Cardiac fibroblast (primary cell): ENCODE measurements around the gene SOAT1.

Source experiments
- DNase-seq, 2 donors: peaks; one replicate each; pipeline versions ENCODE4 v3.0.0 to v3.0.0-alpha.2; 2010; ENCODE audit warnings: low read depth in 2 of 2
- H3K4me3 ChIP-seq, 2 donors: replicated peaks in 1 of 2; 1 replicate in 1 of 2; 2 replicates in 1 of 2; pipeline ENCODE4 v1.5.1; 2011; ENCODE audit warnings: low read depth in 2 of 2, low read length in 2 of 2, mild to moderate bottlenecking in 2 of 2, moderate library complexity in 1 of 2
- CTCF ChIP-seq: IDR thresholded peaks from one replicate; pipeline ENCODE4 v1.5.1; 2011; ENCODE audit warnings: low read depth, mild to moderate bottlenecking, low read length, inconsistent platforms

SOAT1 gene

GRCh38 chr1:179329862-179330261 lies 36.3 kb downstream of the SOAT1 start:
- no peak overlapping the region for H3K4me3 ChIP-seq
- TF ChIP-seq CTCF: no peak

DNA sequence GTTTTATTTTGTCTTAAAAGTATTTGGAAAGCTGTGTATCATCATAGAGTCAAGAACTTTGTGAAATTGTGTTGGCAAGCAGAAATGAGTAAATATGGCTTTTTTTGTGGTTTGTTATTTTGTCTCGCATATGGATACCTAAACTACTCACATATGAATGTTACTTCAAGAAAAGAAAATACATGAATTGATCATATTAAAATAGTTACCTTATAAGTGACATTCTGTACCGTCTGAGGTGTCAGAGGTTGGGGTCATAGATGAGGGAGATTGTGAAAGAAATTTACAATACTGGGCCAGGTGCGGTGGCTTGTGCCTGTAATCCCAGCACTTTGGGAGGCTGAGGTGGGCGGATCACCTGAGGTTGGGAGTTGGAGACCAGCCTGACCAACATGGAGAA lies 40.8 kb downstream of the SOAT1 start:
- TF ChIP-seq CTCF: no peak
- no peak for DNase-seq
- no peak overlapping the region for H3K4me3 ChIP-seq

More at GRCh38 chr1:179329862-179330261, 36.3 kb downstream of the SOAT1 start:
- no peak for DNase-seq

- no peak overlapping the region for H3K4me3 ChIP-seq
- no peak for TF ChIP-seq CTCF
- DNase-seq: no peak
These were observed 43.7 kb downstream of the SOAT1 start for GRCh38 chr1:179337288-179337687.

DNA sequence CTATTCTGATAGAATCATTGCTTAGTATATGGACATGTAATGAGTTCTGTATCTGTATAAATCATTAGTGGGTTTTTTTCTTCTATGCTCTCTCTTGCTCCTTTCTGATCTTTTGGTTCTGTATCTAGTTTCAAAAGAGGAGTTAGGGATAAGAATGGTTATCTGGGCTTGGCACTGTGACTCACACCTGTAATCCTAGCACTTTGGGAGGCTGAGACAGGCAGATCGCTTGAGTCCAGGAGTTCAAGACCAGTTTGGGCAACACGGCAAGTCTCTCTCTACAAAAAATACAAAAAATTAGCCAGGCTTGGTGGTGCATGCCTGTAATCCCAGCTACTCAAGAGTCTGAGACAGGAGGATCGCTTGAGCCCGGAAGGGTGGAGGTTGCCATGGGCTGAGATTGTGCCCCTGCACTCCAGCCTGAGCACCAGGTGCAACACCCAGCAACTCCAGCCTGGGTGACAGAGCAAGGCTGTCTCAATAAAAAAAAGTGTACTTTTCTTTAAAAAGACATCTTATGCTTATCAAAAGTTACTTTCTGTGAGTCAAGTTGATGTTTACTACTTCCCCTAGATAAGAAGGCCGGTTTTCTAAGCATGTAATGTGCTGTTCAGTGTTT lies 44.5 kb downstream of the SOAT1 start:
- no peak for DNase-seq
- no peak for TF ChIP-seq CTCF
- no peak overlapping the region for H3K4me3 ChIP-seq

DNA sequence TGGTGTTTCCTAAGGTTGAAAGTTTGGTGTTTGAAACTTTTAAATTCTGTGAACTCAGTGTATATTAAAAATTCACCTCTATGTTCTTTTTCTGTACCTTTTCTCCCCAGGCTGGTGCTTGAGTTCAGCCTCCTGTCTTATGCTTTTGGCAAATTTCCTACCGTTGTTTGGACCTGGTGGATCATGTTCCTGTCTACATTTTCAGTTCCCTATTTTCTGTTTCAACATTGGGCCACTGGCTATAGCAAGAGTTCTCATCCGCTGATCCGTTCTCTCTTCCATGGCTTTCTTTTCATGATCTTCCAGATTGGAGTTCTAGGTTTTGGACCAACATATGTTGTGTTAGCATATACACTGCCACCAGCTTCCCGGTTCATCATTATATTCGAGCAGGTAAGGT lies 47.3 kb downstream of the SOAT1 start:
- TF ChIP-seq CTCF: no peak
- no peak for DNase-seq
- no peak overlapping the region for H3K4me3 ChIP-seq

DNA sequence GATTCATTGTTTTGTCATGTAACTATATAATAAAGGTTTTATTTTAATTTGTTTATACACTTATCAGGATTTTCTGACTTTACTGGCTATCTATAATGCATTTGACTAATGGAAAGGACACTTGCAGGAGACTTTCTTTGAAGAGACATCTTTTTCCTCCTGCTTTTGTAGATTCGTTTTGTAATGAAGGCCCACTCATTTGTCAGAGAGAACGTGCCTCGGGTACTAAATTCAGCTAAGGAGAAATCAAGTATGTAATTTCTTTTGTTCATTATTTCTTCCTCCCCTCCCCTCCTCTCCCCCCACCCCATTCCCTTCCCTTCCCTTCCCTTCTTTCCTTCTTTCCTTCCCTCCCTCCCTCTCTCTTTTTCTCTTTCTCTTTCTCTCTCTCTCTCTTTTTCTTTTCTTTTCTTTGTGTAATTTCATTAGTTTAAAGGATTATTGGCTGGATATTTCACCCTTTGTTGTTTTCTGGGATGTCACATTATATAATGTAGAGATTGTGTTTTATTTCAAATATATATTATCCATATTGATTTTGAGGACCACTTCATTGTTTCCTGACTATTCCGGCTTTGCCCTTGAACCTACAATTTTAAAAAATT lies 48.4 kb downstream of the SOAT1 start:
- TF ChIP-seq CTCF: no peak
- DNase-seq: no peak

More for the DNA sequence above, 48.4 kb downstream of the SOAT1 start:
- H3K4me3 ChIP-seq: no peak overlapping the region
